Calu3 (cell line): Measurements from ENCODE around the gene PNPLA2. TPM values are rescaled to one million over a fixed set of nuclear protein-coding genes. Genes with fewer than 3 reads are reported as not detected.

Experiments used
- BruUV-seq: library from RNA; stranded (reverse); fragments of 400-500 nt; replicated peaks from 2 replicates; lab custom pipeline; 2021; lab: Mats Ljungman, UMichigan
- CTCF ChIA-PET: fragments of 300-600 bp; sonication (Branson Sonifier 250); formaldehyde crosslinking; loops from one replicate; lab custom pipeline; 2022; ENCODE audit warnings: antibody characterized with exemption; lab: Charles Lee
- DNase-seq: peaks from one replicate; pipeline ENCODE4 v3.0.0; 2022
- H3K27ac Mint-ChIP-seq: one replicate; pipeline ENCODE4 v1.8.0; 2022; ENCODE audit warnings: mixed read lengths; ENCODE audit not compliant: unreplicated experiment
- H3K27me3 Mint-ChIP-seq: one replicate; pipeline ENCODE4 v1.8.0; 2022; ENCODE audit warnings: mixed read lengths; ENCODE audit not compliant: unreplicated experiment
- H3K36me3 Mint-ChIP-seq: one replicate; pipeline ENCODE4 v1.8.0; 2022; ENCODE audit warnings: mild to moderate bottlenecking, moderate library complexity, mixed read lengths; ENCODE audit not compliant: insufficient read depth, unreplicated experiment
- H3K4me1 Mint-ChIP-seq: one replicate; pipeline ENCODE4 v1.8.0; 2022; ENCODE audit warnings: mild to moderate bottlenecking, low read depth, mixed read lengths; ENCODE audit not compliant: unreplicated experiment
- H3K4me3 Mint-ChIP-seq: one replicate; pipeline ENCODE4 v1.8.0; 2022; ENCODE audit warnings: mild to moderate bottlenecking, low read depth, moderate library complexity, mixed read lengths; ENCODE audit not compliant: unreplicated experiment
- H3K9me3 Mint-ChIP-seq: one replicate; pipeline ENCODE4 v1.8.0; 2022; ENCODE audit warnings: low read depth, mixed read lengths; ENCODE audit not compliant: unreplicated experiment
- CTCF ChIP-seq: fragments of 200-600 bp; IDR thresholded peaks from one replicate; pipeline ENCODE4 v1.8.0; 2022; ENCODE audit warnings: antibody characterized with exemption; ENCODE audit not compliant: unreplicated experiment
- intact Hi-C: fragments of 100-400 bp; cut with micrococcal nuclease; formaldehyde crosslinking; loops from one replicate; pipeline ENCODE4 v1.10.0; 2022; ENCODE audit not compliant: unreplicated experiment
- total RNA-seq: library from RNA; stranded (reverse); gene quantifications from 2 replicates; pipeline ENCODE4 v1.2.3, GENCODE V29; 2022

The PNPLA2 gene
- total RNA-seq, 1 experiment from 2014 or later = 134 TPM

DNA sequence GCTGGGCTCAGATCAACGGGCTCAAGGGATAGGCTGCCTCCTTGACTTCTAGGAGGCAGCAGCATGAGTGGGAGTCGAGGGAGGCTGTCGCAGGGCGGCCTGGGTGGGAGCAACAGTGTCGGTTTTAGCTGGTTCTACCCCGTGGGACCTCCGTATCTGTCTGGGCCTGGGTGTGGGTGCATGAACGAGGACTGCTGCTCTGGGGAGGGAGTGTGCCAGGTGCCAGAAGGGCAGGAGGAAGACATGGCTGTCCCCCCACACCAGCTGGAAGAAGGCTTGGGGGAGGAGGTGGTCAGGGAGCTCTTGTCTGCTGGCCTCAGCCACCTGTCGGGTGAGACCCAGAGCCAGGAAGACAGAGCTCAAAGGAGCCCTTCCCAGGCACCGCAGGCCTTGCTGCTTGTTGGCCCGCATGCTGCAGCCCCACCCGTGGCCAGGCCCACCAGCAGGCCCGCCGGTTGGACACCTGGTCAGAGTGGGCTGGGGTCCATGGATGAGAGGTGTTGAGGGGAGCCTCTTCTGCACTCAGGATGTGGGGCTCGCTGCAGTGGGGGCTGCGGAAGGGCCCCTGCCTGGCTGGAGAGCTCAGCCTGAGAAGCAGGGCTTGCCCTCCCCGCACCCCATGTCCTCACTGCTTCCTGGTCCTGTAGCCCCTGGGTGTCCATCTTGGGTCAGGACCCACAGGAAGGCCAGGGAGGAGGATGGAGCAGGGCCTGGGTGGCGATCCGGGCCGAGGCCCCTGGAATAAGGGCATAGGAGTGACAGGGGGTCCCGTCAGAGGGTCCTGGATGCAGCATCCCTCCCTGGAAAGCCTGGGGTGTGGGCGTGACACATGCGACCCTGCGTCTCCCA is 32.3 kb upstream of the PNPLA2 start:
- Mint-ChIP-seq H3K9me3 (no peaks in the 10 kb centered on the region), H3K36me3 (peaks cover 49% of the 10 kb centered on the region), H3K27me3 (no peaks in the 10 kb centered on the region), H3K4me1 (no peaks in the 10 kb centered on the region), H3K4me3 (no peak overlapping the region), H3K27ac (no peak overlapping the region)
- TF ChIP-seq CTCF = no peak
- CTCF ChIA-PET = interaction anchor here (0.6 kb wide), 1 partner anchor 9 kb away, joined by 4 read pairs; no protein-coding TSS in a partner anchor
- BruUV-seq = no TSS peak
- DNase-seq = no peak
- intact Hi-C loops = no loop called here

DNA sequence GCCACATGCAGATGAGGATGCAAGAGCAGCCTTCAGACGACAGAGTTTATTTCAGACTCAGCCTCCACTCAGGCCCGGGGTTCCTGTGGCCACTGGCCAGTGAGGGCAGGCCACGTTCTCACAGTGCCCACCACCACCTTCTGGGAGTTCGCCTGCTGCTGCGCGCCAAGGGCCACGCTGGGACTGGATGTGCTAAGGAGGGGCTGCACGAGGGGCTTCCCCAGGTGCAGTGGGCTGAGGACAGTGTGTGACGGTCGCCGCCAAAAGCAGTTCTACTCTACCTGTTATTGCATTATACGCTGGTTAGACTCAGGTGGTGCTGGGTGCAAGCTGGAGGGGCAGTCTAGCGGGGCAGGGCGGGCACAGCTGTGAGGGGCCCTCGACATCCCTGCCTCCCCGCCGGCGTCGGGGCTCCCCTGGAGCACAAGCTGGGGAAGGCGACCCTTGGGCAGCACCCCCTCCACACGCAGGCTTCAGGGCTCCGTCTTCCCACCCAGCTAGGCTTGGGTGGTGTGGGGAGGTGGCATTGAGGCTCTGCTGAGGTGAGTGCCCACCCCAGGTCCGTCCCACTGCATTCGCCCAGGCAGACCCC is 31.5 kb upstream of the PNPLA2 start:
- no peak overlapping the region for H3K4me3 Mint-ChIP-seq
- CTCF ChIA-PET = no interaction called here
- no peak for DNase-seq
- intact Hi-C loops = no loop called here
- no peaks in the 10 kb centered on the region for H3K9me3 Mint-ChIP-seq
- no peaks in the 10 kb centered on the region for H3K27me3 Mint-ChIP-seq
- TF ChIP-seq CTCF = no peak
- no peaks in the 10 kb centered on the region for H3K4me1 Mint-ChIP-seq
- peaks cover 49% of the 10 kb centered on the region for H3K36me3 Mint-ChIP-seq
- no TSS peak for BruUV-seq
- H3K27ac Mint-ChIP-seq = no peak overlapping the region

GRCh38 chr11:788009-788640 is 30.6 kb upstream of the PNPLA2 start:
- peaks cover 54% of the 10 kb centered on the region for H3K36me3 Mint-ChIP-seq
- DNase-seq = no peak
- H3K9me3 Mint-ChIP-seq = no peaks in the 10 kb centered on the region
- no peak overlapping the region for H3K27ac Mint-ChIP-seq
- intact Hi-C loops = no loop called here
- H3K4me3 Mint-ChIP-seq = no peak overlapping the region
- no TSS peak for BruUV-seq
- no peaks in the 10 kb centered on the region for H3K27me3 Mint-ChIP-seq
- CTCF ChIA-PET = no interaction called here
- no peaks in the 10 kb centered on the region for H3K4me1 Mint-ChIP-seq
- TF ChIP-seq CTCF = no peak

DNA sequence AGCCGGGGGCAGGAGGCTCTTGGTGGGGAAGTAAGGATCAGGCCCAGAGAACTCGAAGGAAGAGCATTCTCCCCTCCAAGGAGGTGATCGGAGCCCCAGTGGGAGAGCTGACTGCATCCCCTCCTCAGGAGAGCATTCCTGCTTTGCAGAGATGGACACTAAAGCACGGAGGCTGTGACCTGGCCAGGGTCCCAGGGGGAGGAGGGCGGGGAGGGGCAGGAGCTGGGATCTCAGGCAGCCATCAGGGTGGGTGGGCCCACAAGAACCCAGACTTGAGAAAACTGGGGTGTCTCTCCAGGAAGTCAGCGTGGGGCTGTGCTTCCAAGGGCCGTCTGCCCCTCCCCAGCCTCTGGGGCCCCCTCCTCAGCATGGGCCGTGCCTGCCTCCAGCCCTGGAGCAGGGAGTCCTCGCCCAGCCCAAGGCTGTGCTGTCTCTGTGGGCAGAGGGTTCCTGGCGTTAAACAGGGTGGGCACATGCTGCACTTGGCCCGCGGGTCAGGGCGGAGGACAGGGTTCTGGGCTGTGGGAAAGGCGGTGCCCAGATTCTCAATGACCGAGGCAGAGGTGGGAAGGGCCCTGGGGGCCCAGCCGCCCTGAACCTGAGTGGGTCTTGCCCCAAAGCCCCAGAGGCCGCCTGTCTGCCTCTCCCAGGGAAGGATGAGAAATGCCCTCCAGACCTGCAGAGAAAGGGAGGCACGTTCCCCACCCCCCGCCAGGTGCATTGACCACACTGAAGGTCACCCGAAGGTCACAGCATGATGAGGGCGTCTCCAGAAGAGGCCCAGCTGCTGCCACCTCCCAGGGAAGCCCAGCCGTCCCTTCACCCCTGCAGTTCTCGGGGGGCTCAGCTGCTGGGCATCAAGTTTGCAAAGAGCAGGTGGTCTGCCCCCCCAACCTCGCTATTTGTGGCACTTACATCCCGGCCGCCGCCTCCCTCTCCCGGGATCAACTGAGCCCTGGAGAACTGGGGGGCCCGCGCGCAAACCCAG is 29.5 kb upstream of the PNPLA2 start:
- no peak overlapping the region for H3K27ac Mint-ChIP-seq
- peaks cover 52% of the 10 kb centered on the region for H3K36me3 Mint-ChIP-seq
- H3K9me3 Mint-ChIP-seq = no peaks in the 10 kb centered on the region
- H3K27me3 Mint-ChIP-seq = no peaks in the 10 kb centered on the region
- TF ChIP-seq CTCF = no peak
- intact Hi-C loops = no loop called here
- no peak overlapping the region for H3K4me3 Mint-ChIP-seq
- CTCF ChIA-PET = interaction anchor here (1.4 kb wide), 1 partner anchor 12 kb away, joined by 3 read pairs; no protein-coding TSS in a partner anchor
- no TSS peak for BruUV-seq
- no peaks in the 10 kb centered on the region for H3K4me1 Mint-ChIP-seq
- DNase-seq = no peak
